Measurements from ENCODE around the gene AQP7. TPM values are rescaled to one million over a fixed set of nuclear protein-coding genes. Genes with fewer than 3 reads are reported as not detected.
"Not testable (repeated sequence)": the region's sequence is repeated elsewhere in the genome, so short reads cannot be mapped to it uniquely, and the experiment has no call there.

AQP7 gene
- total RNA-seq, 3 donors from 2014 or later: 29.3 to 193 (median 38.3) TPM

GRCh38 chr9:33404788-33405362 is 2.5 kb upstream of the AQP7 start:
- H3K27ac ChIP-seq: peak overlapping the region in 1 of 2 donors; percentile 56
- DNase-seq (ENCODE audit: low spot score in 2 of 2): no peak
- no peaks in the 10 kb centered on the region for H3K9me3 ChIP-seq
- no peaks in the 10 kb centered on the region for H3K27me3 ChIP-seq
- no peak overlapping the region for H3K4me3 ChIP-seq
- intact Hi-C loops (cut with DNase I; ENCODE audit: low total_unique reads): no loop called here
- no peaks in the 10 kb centered on the region for H3K36me3 ChIP-seq
- TF ChIP-seq POLR2AphosphoS5 (IDR thresholded peaks at IDR 0.05) (no peak), POLR2A (IDR thresholded peaks at IDR 0.05) (no peak), CTCF (IDR thresholded peaks at IDR 0.05) (no peak)
- no peaks in the 10 kb centered on the region for H3K4me1 ChIP-seq

GRCh38 chr9:33403941-33404787 is 1.8 kb upstream of the AQP7 start:
- no peaks in the 10 kb centered on the region for H3K9me3 ChIP-seq
- no peak for TF ChIP-seq POLR2A (IDR thresholded peaks at IDR 0.05)
- TF ChIP-seq CTCF (IDR thresholded peaks at IDR 0.05): no peak
- TF ChIP-seq POLR2AphosphoS5 (IDR thresholded peaks at IDR 0.05): no peak
- intact Hi-C loops (cut with DNase I; ENCODE audit: low total_unique reads): no loop called here

GRCh38 chr9:33401809-33402208 is 559 bp downstream of the AQP7 start:
- H3K4me1 ChIP-seq; H3K27me3 ChIP-seq; H3K36me3 ChIP-seq; intact Hi-C loops (cut with DNase I; ENCODE audit: low total_unique reads); DNase-seq (ENCODE audit: low spot score in 2 of 2); H3K9me3 ChIP-seq: not testable (repeated sequence)
- Histone ChIP-seq H3K27ac (peak overlapping the region in 1 of 2 donors; percentile 82), H3K4me3 (peak overlapping the region in 2 of 3 donors; percentile 15 to 50)

More at GRCh38 chr9:33403941-33404787, 1.8 kb upstream of the AQP7 start:
- H3K4me3 ChIP-seq: no peak overlapping the region
- H3K27ac ChIP-seq: peak overlapping the region in 1 of 2 donors; percentile 56
- H3K4me1 ChIP-seq: no peaks in the 10 kb centered on the region
- DNase-seq (ENCODE audit: low spot score in 2 of 2): no peak
- no peaks in the 10 kb centered on the region for H3K36me3 ChIP-seq
- H3K27me3 ChIP-seq: no peaks in the 10 kb centered on the region

GRCh38 chr9:33399047-33399446 is 3.3 kb downstream of the AQP7 start:
- H3K4me1 ChIP-seq; H3K36me3 ChIP-seq; H3K9me3 ChIP-seq; H3K27me3 ChIP-seq; H3K4me3 ChIP-seq; intact Hi-C loops (cut with DNase I; ENCODE audit: low total_unique reads); H3K27ac ChIP-seq; DNase-seq (ENCODE audit: low spot score in 2 of 2): not testable (repeated sequence)

- H3K4me1 ChIP-seq; intact Hi-C loops (cut with DNase I; ENCODE audit: low total_unique reads); H3K27me3 ChIP-seq; H3K4me3 ChIP-seq; H3K9me3 ChIP-seq; H3K36me3 ChIP-seq; H3K27ac ChIP-seq; DNase-seq (ENCODE audit: low spot score in 2 of 2): not testable (repeated sequence)
These were observed 4.6 kb downstream of the AQP7 start for GRCh38 chr9:33397801-33398200.

GRCh38 chr9:33395159-33395879 is 7.0 kb downstream of the AQP7 start:
- DNase-seq (ENCODE audit: low spot score in 2 of 2); intact Hi-C loops (cut with DNase I; ENCODE audit: low total_unique reads); H3K27ac ChIP-seq; H3K4me3 ChIP-seq; H3K36me3 ChIP-seq; H3K9me3 ChIP-seq; H3K27me3 ChIP-seq; H3K4me1 ChIP-seq: not testable (repeated sequence)

GRCh38 chr9:33393986-33394385 is 8.4 kb downstream of the AQP7 start:
- H3K36me3 ChIP-seq; H3K4me1 ChIP-seq; H3K27me3 ChIP-seq; DNase-seq (ENCODE audit: low spot score in 2 of 2); H3K4me3 ChIP-seq; H3K9me3 ChIP-seq; intact Hi-C loops (cut with DNase I; ENCODE audit: low total_unique reads): not testable (repeated sequence)
- peak overlapping the region in 1 of 2 donors; percentile 10 for H3K27ac ChIP-seq
